ENCODE measurements around the gene COQ2. TPM values are rescaled to one million over a fixed set of nuclear protein-coding genes. Genes with fewer than 3 reads are reported as not detected.

COQ2 gene
- total and polyA plus RNA-seq, 2 donors = 5.6 to 14.7 TPM

Small RNA genes within 50 kb of the gene (small RNA-seq; reads per million reads assigned to genes)
- gene AC114781.3 = not detected

Other genes starting within 250 kb of the COQ2 start
- 151 TPM for gene COPS4, start 249.6 kb downstream of the COQ2 start, total RNA-seq
- gene COPS4, start 249.6 kb downstream of the COQ2 start, polyA plus RNA-seq = 38.3 TPM
- gene PLAC8, start 170.1 kb downstream of the COQ2 start, total RNA-seq = 4.0 TPM
- 3.5 TPM for gene PLAC8, start 170.1 kb downstream of the COQ2 start, polyA plus RNA-seq
- 0.90 TPM for gene HPSE, start 50.0 kb upstream of the COQ2 start, total RNA-seq
- gene HPSE, start 50.0 kb upstream of the COQ2 start, polyA plus RNA-seq = 1.2 TPM
- 22.5 TPM for gene HELQ, start 171.0 kb upstream of the COQ2 start, total RNA-seq
- 12.8 TPM for gene HELQ, start 171.0 kb upstream of the COQ2 start, polyA plus RNA-seq
- gene MRPS18C, start 171.3 kb upstream of the COQ2 start, total RNA-seq = 30.5 TPM
- 26.4 TPM for gene MRPS18C, start 171.3 kb upstream of the COQ2 start, polyA plus RNA-seq
- gene ABRAXAS1, start 200.3 kb upstream of the COQ2 start, total RNA-seq = 34.0 TPM
- gene ABRAXAS1, start 200.3 kb upstream of the COQ2 start, polyA plus RNA-seq = 13.7 TPM